ENCODE data around the gene BYSL.
"Not testable (repeated sequence)": the region's sequence is repeated elsewhere in the genome, so short reads cannot be mapped to it uniquely, and the experiment has no call there.

BYSL gene

GRCh38 chr6:41942067-41942851 is 21.0 kb downstream of the BYSL start:
- DNase-seq: no peak

DNA sequence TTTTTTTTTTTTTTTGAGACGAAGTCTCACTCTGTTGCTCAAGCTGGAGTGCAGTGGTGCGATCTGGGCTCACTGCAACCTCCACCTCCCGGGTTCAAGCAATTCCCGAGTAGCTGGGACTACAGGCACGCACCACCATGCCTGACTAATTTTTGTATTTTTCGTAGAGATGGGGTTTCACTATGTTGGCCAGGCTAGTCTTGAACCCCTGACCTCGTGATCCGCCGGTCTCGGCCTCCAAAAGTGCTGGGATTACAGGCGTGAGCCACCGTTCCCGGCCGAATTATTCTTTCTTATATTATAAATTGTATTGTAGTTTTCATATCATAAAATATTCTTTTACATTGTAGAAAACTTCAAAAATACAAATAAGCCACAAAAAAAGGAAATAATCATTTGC is 21.6 kb downstream of the BYSL start:
- DNase-seq: not testable (repeated sequence)

DNA sequence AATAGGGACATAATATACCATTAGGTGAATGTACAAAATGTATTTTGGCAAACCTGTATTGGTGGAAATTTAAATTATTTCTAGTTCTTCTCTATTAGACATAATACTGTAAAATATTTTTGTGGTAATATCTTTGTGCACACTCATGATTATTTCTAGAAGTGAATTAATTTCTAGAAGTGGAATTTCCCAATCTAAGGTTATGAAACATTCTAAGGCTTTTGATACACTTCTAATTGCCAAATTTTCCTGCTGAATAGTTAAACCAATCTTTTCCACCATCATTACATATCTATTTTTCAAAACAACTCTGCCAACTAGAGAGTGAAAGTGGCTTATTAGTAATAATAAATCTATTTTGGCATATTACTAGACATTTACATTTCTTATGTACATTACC is 22.2 kb downstream of the BYSL start:
- no peak for DNase-seq

GRCh38 chr6:41947581-41948220 is 26.4 kb downstream of the BYSL start:
- DNase-seq: no peak

- no peak for DNase-seq
Observed at GRCh38 chr6:41954668-41955067, 33.4 kb downstream of the BYSL start.

- DNase-seq: no peak
Observed at GRCh38 chr6:41955412-41955811, 34.1 kb downstream of the BYSL start.

- DNase-seq: no peak
Observed at GRCh38 chr6:41957117-41957516, 35.8 kb downstream of the BYSL start.

DNA sequence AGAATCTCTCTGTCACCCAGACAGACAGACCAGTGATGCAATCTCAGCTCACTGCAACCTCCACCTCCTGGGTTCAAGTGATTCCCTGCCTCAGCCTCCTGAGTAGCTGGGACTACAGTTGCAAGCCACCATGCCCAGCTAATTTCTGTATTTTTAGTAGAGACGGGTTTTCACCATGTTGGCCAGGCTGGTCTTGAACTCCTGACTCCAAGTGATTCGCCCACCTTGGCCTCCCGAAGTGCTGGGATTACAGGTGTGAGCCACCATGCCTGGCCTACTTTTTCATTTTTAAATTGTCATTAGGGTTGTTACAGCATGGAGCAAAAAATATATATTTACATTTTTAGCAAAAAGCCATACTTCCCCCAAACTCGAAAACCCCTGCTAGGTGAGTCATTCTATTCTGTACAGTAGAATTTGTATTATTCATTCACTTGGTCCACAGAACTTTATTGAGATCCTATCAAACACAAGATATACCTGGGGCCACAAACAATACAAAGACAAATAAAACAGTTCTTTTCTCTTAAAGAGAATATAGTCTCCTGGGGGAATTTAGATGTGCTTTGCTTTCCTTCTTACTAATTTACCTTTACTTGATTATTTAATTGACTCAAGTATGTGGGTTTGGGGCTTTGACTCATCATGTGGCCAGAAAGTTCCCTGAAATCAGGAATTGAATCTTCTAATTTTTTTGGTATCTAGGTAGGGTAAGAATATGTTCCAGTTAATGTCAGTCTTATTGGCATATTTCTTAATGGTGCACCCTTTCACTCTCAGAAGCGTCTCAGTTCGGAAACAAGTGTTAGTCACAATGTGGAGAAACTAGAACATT is 36.9 kb downstream of the BYSL start:
- no peak for DNase-seq

- no peak for DNase-seq
Observed at GRCh38 chr6:41960028-41960427, 38.7 kb downstream of the BYSL start.

- DNase-seq: no peak
Observed at GRCh38 chr6:41963371-41963770, 42.1 kb downstream of the BYSL start.

- DNase-seq: no peak
Observed at GRCh38 chr6:41964201-41964887, 43.0 kb downstream of the BYSL start.

DNA sequence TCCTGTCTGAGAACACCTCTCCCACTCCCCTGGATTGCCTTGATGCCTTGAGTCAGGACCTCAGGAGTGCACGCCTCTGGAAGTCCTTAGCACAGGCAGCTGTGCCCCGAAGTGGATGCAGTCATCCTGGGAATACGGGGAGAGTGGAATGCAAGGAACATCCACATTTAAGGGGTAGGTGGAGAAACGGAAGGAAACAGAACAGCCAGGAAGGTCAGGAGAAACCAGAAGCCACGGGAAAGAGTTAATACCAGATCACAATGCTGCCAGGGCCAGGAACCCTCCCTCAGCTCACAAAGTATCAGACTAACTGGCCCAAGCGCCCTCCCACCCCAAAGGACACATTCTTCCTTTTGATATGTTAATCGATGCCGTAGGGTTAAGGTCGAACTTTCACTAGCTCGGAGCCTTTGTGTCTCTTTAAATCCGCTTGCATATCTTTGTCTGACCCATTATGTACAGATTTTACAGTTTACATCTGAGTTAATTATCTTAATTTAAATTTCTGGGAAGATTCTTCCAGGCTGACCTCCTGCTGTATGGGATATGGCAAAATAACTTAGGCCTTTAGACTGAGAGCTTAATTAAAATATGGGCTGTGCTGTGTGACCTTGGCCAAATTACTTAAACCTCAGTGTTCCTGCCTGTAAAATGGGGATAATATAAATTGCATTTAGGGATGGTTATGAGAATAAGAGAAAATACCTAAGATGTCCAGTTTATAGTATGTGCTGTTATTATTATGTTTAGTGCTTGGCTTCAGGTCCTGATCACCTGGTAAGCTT is 44.3 kb downstream of the BYSL start:
- DNase-seq: no peak

DNA sequence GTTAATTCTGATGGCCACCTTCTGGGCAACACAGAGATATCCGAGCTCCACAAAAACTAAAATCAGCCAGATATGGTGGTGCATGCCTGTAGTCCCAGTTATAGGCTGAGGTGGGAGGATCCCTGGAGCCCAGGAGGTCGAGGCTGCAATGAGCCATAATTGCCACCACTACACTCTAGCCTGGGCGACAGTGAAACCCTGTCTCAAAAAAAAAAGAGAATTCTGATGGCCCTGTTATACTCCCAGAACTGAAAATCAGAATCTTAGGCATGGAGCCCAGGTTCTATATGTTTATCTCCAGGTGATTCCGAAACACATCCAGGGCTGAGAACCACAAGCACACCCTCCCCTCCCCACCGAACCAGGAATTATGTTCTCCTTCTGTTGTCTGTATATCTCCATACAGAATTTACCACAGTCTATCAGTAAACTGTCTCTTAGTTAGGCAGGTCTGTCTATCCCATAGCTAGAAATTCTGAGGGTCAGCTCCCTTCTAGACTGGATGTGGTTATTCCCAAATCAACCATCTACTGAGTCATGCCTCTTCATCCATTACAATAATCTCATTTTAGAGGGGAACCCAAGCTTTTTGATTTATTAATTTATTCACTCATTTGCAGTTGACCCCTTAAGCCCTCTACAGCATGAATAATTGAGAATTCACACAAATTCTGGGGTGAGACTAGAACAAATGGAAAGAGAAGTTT is 45.1 kb downstream of the BYSL start:
- DNase-seq: no peak

DNA sequence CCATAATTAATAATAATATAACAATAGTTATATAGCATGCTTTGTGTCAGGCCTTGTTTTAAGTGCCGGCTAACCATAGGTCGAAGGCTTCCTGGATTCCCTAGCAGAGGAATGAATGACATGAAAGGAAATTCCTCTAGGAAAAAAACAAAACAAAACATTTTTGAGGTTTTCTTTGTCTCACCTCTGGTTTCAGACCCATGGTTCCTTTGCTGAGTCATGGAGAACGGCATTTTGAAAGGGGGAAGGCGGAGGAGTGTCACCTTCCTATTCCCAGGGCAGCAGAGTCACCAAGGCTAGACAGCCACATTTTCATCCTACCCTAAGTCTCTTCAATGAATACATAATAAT is 45.6 kb downstream of the BYSL start:
- peak; percentile 35 for DNase-seq

DNA sequence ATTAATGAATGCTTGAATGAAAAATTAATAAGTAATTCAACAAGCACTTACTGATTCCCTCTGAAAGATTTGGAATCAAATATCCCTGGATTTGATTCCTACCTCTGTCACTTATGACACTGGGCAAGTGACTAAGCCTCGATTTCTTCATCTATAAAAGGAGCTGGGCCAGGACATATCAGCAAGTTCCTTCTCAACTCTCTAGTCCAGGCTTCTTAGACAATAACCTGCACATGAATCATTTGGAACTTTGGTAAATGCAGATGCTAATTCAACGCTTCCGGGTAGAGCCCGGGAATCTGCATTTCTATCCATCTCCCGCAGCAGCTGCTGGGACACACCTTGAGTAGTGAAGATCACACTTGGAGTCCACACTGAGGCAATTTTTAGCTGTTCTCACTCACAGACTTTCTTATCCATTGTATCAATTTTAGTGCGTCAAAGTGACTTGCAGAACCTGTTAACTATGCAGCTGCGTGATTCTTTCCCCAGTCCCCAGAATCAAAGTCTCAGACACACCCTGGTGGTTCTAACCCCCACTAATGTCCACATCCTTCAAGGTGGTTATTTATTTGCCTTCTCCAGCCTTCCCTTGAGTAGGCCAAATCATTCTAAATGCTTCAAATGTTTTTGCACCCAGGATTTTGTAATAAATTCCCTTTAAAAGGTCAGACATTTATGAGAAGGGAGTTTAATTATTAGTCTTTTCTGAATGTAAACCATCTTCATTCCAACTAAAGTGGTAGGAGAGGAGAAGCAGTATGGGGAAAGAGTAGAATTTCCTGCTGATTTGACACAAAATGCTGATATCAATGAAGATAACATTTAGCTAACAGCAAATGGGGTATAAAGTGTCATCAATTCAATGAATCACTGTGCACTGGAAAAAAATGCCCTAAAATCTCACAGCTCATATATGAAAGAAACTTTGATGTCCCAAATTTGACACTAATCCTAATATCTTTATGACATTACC is 46.3 kb downstream of the BYSL start:
- no peak for DNase-seq

GRCh38 chr6:41970436-41970846 is 49.1 kb downstream of the BYSL start:
- peak; percentile 3 for DNase-seq

GRCh38 chr6:41972826-41973225 is 51.5 kb downstream of the BYSL start:
- DNase-seq: no peak

DNA sequence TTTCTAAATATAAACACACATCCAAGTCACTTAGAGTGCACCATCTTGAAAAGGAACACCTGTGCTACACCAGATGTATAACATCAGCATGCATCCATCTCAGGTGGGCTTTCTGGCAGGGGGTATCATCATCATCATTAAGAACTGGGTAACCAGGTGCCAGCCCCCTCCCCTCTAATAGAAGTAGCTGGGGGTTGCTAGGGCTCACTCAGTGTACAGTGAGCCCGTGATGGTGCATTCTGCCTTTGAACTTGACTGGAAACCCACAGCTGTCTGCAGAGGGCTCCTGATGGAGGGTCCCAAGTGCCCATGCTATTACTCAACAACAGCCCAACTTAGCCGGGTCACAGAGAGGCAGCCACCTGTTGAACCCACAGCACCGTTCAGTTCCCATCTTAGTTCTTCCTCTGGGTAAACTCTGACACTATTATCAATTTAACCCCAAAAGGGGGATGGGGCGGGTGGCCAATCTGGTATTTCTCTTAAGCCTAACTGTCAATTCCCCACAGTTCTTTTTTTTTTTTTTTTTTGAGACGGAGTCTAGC is 53.1 kb downstream of the BYSL start:
- DNase-seq: no peak

DNA sequence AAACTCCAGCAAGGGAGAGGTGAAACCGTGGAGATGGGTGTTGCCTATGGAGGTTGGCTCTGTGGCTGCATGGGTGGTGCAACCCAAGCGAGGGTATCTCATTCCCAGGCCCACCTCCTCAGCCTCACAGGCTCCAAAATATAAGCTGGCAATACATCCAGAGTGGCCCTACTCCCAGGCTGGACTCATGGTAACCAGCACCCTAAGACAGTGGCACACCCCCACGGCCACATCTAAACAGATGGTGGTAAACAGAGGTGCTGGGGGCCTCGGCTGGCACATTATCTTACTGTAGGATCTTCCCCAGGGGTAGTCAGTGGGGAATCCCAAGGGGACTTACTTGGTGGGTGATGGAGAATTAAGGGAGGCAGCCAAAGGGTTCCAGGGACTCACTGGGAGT is 54.0 kb downstream of the BYSL start:
- DNase-seq: no peak

All from fibroblast of skin of right quadriceps (primary cell).